ENCODE data around the gene PAM.

GRCh38 chr5:102922799-102923477, 167.8 kb downstream of the PAM start:
- TF ChIP-seq POLR2A (IDR thresholded peaks at IDR 0.05): no peak
- TF ChIP-seq, protein P1, sequence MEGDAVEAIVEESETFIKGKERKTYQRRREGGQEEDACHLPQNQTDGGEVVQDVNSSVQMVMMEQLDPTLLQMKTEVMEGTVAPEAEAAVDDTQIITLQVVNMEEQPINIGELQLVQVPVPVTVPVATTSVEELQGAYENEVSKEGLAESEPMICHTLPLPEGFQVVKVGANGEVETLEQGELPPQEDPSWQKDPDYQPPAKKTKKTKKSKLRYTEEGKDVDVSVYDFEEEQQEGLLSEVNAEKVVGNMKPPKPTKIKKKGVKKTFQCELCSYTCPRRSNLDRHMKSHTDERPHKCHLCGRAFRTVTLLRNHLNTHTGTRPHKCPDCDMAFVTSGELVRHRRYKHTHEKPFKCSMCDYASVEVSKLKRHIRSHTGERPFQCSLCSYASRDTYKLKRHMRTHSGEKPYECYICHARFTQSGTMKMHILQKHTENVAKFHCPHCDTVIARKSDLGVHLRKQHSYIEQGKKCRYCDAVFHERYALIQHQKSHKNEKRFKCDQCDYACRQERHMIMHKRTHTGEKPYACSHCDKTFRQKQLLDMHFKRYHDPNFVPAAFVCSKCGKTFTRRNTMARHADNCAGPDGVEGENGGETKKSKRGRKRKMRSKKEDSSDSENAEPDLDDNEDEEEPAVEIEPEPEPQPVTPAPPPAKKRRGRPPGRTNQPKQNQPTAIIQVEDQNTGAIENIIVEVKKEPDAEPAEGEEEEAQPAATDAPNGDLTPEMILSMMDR (IDR thresholded peaks at IDR 0.05): no peak
